DLD1 (cell line): ENCODE measurements around the gene SSTR3.

Experiments used
- in situ Hi-C: cut with HindIII; loops from 2 replicates; pipeline ENCODE4 v1.10.0; 2017; ENCODE audit warnings: low sequenced_read_pairs

SSTR3 gene

GRCh38 chr22:37184380-37184755 lies 27.9 kb downstream of the SSTR3 start:
- in situ Hi-C loops: loop anchor here (10.0 kb wide), 1 partner anchor 130 kb away; the partner anchor contains the start of gene KCTD17

- in situ Hi-C loops: loop anchor here (10.0 kb wide), 1 partner anchor 129 kb away; the partner anchor contains the start of gene KCTD17
Observed at GRCh38 chr22:37183432-37184379, 28.6 kb downstream of the SSTR3 start.

GRCh38 chr22:37182949-37183245 lies 29.4 kb downstream of the SSTR3 start:
- in situ Hi-C loops: loop anchor here (10.0 kb wide), 1 partner anchor 128 kb away; the partner anchor contains the start of gene KCTD17

GRCh38 chr22:37182101-37182948 lies 30.0 kb downstream of the SSTR3 start:
- in situ Hi-C loops: loop anchor here (10.0 kb wide), 1 partner anchor 128 kb away; the partner anchor contains the start of gene KCTD17

GRCh38 chr22:37181681-37182080 lies 30.6 kb downstream of the SSTR3 start:
- in situ Hi-C loops: loop anchor here (10.0 kb wide), 1 partner anchor 127 kb away; the partner anchor contains the start of gene KCTD17

GRCh38 chr22:37180531-37181231 lies 31.6 kb downstream of the SSTR3 start:
- in situ Hi-C loops: loop anchor here (10.0 kb wide), 1 partner anchor 126 kb away; the partner anchor contains the start of gene KCTD17

- in situ Hi-C loops: loop anchor here (10.0 kb wide), 1 partner anchor 125 kb away; the partner anchor contains the start of gene KCTD17
Observed at GRCh38 chr22:37179622-37180420, 32.5 kb downstream of the SSTR3 start.

GRCh38 chr22:37179126-37179470 lies 33.2 kb downstream of the SSTR3 start:
- in situ Hi-C loops: no loop called here

- in situ Hi-C loops: no loop called here
Observed at GRCh38 chr22:37178350-37179125, 33.7 kb downstream of the SSTR3 start.

- in situ Hi-C loops: no loop called here
Observed at GRCh38 chr22:37177755-37178154, 34.5 kb downstream of the SSTR3 start.

- in situ Hi-C loops: no loop called here
Observed at GRCh38 chr22:37177221-37177620, 35.1 kb downstream of the SSTR3 start.

GRCh38 chr22:37176464-37177061 lies 35.7 kb downstream of the SSTR3 start:
- in situ Hi-C loops: no loop called here

- in situ Hi-C loops: no loop called here
Observed at GRCh38 chr22:37175414-37176281, 36.6 kb downstream of the SSTR3 start.

GRCh38 chr22:37174964-37175363 lies 37.3 kb downstream of the SSTR3 start:
- in situ Hi-C loops: no loop called here

- in situ Hi-C loops: no loop called here
Observed at GRCh38 chr22:37173709-37174108, 38.6 kb downstream of the SSTR3 start.

GRCh38 chr22:37172266-37173245 lies 39.7 kb downstream of the SSTR3 start:
- in situ Hi-C loops: no loop called here

- in situ Hi-C loops: no loop called here
Observed at GRCh38 chr22:37171662-37172061, 40.6 kb downstream of the SSTR3 start.
